Stimulated activated naive B cell treated with anti-CD40 and anti-IgM and Interleukin-4, amounts not matched to agents 10 μg/mL and 1 μg/mL and 100 μg/mL, for 72 hours (primary cell): ENCODE results near the gene FKBP3.
A peak's percentile ranks its signal among the peaks of the same experiment; 100 is the strongest.
"Not testable (repeated sequence)": the region's sequence is repeated elsewhere in the genome, so short reads cannot be mapped to it uniquely, and the experiment has no call there.

Source experiments
- ATAC-seq, 2 donors: fragments of 150-1000 bp; cut with Tn5 transposase; replicated peaks; 2 replicates each; pipeline ENCODE4 v1.10.0; 2021; ENCODE audit warnings: moderate library complexity in 1 of 2
- DNase-seq: peaks from one replicate; pipeline ENCODE4 v3.0.0; 2021
- H3K27ac Mint-ChIP-seq: one replicate; pipeline ENCODE4 v1.8.0; 2022; ENCODE audit warnings: mild to moderate bottlenecking, mixed read lengths
- H3K27me3 Mint-ChIP-seq, 2 donors: one replicate each; pipeline ENCODE4 v1.8.0; 2022; ENCODE audit warnings: mixed read lengths in 2 of 2
- H3K36me3 Mint-ChIP-seq, 2 donors: one replicate each; pipeline ENCODE4 v1.8.0; 2022; ENCODE audit warnings: mixed read lengths in 2 of 2, mild to moderate bottlenecking in 1 of 2
- H3K4me1 Mint-ChIP-seq, 2 donors: one replicate each; pipeline ENCODE4 v1.8.0; 2022; ENCODE audit warnings: mixed read lengths in 2 of 2, mild to moderate bottlenecking in 1 of 2
- H3K4me3 Mint-ChIP-seq, 2 donors: one replicate each; pipeline ENCODE4 v1.8.0; 2022; ENCODE audit warnings: mild to moderate bottlenecking in 2 of 2, mixed read lengths in 2 of 2, moderate library complexity in 1 of 2
- H3K9me3 Mint-ChIP-seq, 2 donors: one replicate each; pipeline ENCODE4 v1.8.0; 2022; ENCODE audit warnings: mixed read lengths in 2 of 2, mild to moderate bottlenecking in 1 of 2

FKBP3 gene

GRCh38 chr14:45089813-45090212 is 44.5 kb downstream of the FKBP3 start:
- no peak overlapping the region for H3K27ac Mint-ChIP-seq
- H3K4me3 Mint-ChIP-seq: no peak overlapping the region
- peaks cover 27 to 60% of the 10 kb centered on the region in 2 donors for H3K4me1 Mint-ChIP-seq
- no peaks in the 10 kb centered on the region for H3K27me3 Mint-ChIP-seq
- no peak for DNase-seq
- H3K36me3 Mint-ChIP-seq: peaks cover 7 to 17% of the 10 kb centered on the region in 2 donors
- H3K9me3 Mint-ChIP-seq: no peaks in the 10 kb centered on the region
- ATAC-seq: peak; percentile 89 to 96

GRCh38 chr14:45084946-45085346 is 49.3 kb downstream of the FKBP3 start:
- peaks cover 28 to 53% of the 10 kb centered on the region in 2 donors for H3K4me1 Mint-ChIP-seq
- DNase-seq: no peak
- no peaks in the 10 kb centered on the region for H3K27me3 Mint-ChIP-seq
- no peaks in the 10 kb centered on the region for H3K9me3 Mint-ChIP-seq
- H3K36me3 Mint-ChIP-seq: peaks cover 11 to 19% of the 10 kb centered on the region in 2 donors
- H3K4me3 Mint-ChIP-seq: peak overlapping the region; percentile 96 to 98
- ATAC-seq: no peak
- peak overlapping the region; percentile 66 for H3K27ac Mint-ChIP-seq

GRCh38 chr14:45083976-45084722 is 50.1 kb downstream of the FKBP3 start, which contains the start of gene PRPF39:
Gene PRPF39, plus strand, starts transcription at chr14:45084116. Its CDS starts 11,124 bp downstream, at chr14:45095240.
- H3K4me3 Mint-ChIP-seq: peak within 1 kb of the TSS; percentile 96 to 98
- H3K9me3 Mint-ChIP-seq: no peaks in the 10 kb centered on the region
- peak within 1 kb of the TSS; percentile 98 for H3K27ac Mint-ChIP-seq
- no peaks in the 10 kb centered on the region for H3K27me3 Mint-ChIP-seq
- H3K36me3 Mint-ChIP-seq: peaks cover 11 to 19% of the 10 kb centered on the region in 2 donors
- peaks cover 23 to 45% of the 10 kb centered on the region in 2 donors for H3K4me1 Mint-ChIP-seq
- ATAC-seq (peak; percentile 93 to 99), DNase-seq (peak; percentile 96)

- peak in 1 of 2 donors; percentile 6 for ATAC-seq
- H3K4me3 Mint-ChIP-seq: peak overlapping the region; percentile 96 to 98
- H3K27ac Mint-ChIP-seq: peak overlapping the region; percentile 70
- peaks cover 11 to 19% of the 10 kb centered on the region in 2 donors for H3K36me3 Mint-ChIP-seq
- DNase-seq: no peak
- peaks cover 23 to 41% of the 10 kb centered on the region in 2 donors for H3K4me1 Mint-ChIP-seq
- no peaks in the 10 kb centered on the region for H3K9me3 Mint-ChIP-seq
- no peaks in the 10 kb centered on the region for H3K27me3 Mint-ChIP-seq
Observed at GRCh38 chr14:45083617-45083975, 50.7 kb downstream of the FKBP3 start.

- peaks cover 16 to 32% of the 10 kb centered on the region in 2 donors for H3K4me1 Mint-ChIP-seq
- peaks cover 11 to 13% of the 10 kb centered on the region in 2 donors for H3K36me3 Mint-ChIP-seq
- DNase-seq: no peak
- ATAC-seq: no peak
- H3K4me3 Mint-ChIP-seq: no peak overlapping the region
- H3K27me3 Mint-ChIP-seq: no peaks in the 10 kb centered on the region
- no peaks in the 10 kb centered on the region for H3K9me3 Mint-ChIP-seq
- H3K27ac Mint-ChIP-seq: no peak overlapping the region
Observed at GRCh38 chr14:45082420-45082819, 51.9 kb downstream of the FKBP3 start.

- DNase-seq, H3K9me3 Mint-ChIP-seq, H3K27me3 Mint-ChIP-seq, H3K27ac Mint-ChIP-seq, H3K36me3 Mint-ChIP-seq, ATAC-seq, H3K4me3 Mint-ChIP-seq: not testable (repeated sequence)
- peaks cover 11 to 18% of the 10 kb centered on the region in 2 donors for H3K4me1 Mint-ChIP-seq
Observed at GRCh38 chr14:45081096-45081495, 53.2 kb downstream of the FKBP3 start.

GRCh38 chr14:45080416-45080968 is 53.8 kb downstream of the FKBP3 start:
- H3K27me3 Mint-ChIP-seq, H3K36me3 Mint-ChIP-seq, H3K27ac Mint-ChIP-seq, ATAC-seq, H3K9me3 Mint-ChIP-seq, H3K4me3 Mint-ChIP-seq, DNase-seq: not testable (repeated sequence)
- peaks cover 11 to 12% of the 10 kb centered on the region in 2 donors for H3K4me1 Mint-ChIP-seq

- no peaks in the 10 kb centered on the region for H3K9me3 Mint-ChIP-seq
- H3K4me3 Mint-ChIP-seq: no peak overlapping the region
- H3K36me3 Mint-ChIP-seq: peaks cover 0 to 4% of the 10 kb centered on the region in 2 donors
- H3K4me1 Mint-ChIP-seq: peaks cover 3 to 4% of the 10 kb centered on the region in 2 donors
- no peak overlapping the region for H3K27ac Mint-ChIP-seq
- DNase-seq: no peak
- no peak for ATAC-seq
- H3K27me3 Mint-ChIP-seq: no peaks in the 10 kb centered on the region
Observed at GRCh38 chr14:45078323-45078722, 56.0 kb downstream of the FKBP3 start.

- H3K27me3 Mint-ChIP-seq: no peaks in the 10 kb centered on the region
- H3K9me3 Mint-ChIP-seq: no peaks in the 10 kb centered on the region
- peaks cover 4 to 6% of the 10 kb centered on the region in 2 donors for H3K36me3 Mint-ChIP-seq
- no peak overlapping the region for H3K4me3 Mint-ChIP-seq
- H3K4me1 Mint-ChIP-seq: peaks cover 0 to 5% of the 10 kb centered on the region in 2 donors
- ATAC-seq (no peak), DNase-seq (no peak)
- no peak overlapping the region for H3K27ac Mint-ChIP-seq
Observed at GRCh38 chr14:45073231-45073879, 60.9 kb downstream of the FKBP3 start.

GRCh38 chr14:45072126-45072525 is 62.2 kb downstream of the FKBP3 start:
- H3K36me3 Mint-ChIP-seq: peaks cover 4% of the 10 kb centered on the region in 2 donors
- no peaks in the 10 kb centered on the region for H3K9me3 Mint-ChIP-seq
- no peak for DNase-seq
- H3K4me1 Mint-ChIP-seq: peaks cover 0 to 5% of the 10 kb centered on the region in 2 donors
- H3K4me3 Mint-ChIP-seq: no peak overlapping the region
- no peak for ATAC-seq
- no peak overlapping the region for H3K27ac Mint-ChIP-seq
- no peaks in the 10 kb centered on the region for H3K27me3 Mint-ChIP-seq

GRCh38 chr14:45070215-45070614 is 64.1 kb downstream of the FKBP3 start:
- Mint-ChIP-seq H3K9me3 (no peaks in the 10 kb centered on the region), H3K36me3 (peaks cover 4% of the 10 kb centered on the region in 2 donors), H3K4me3 (no peak overlapping the region), H3K4me1 (peaks cover 0 to 5% of the 10 kb centered on the region in 2 donors), H3K27me3 (no peaks in the 10 kb centered on the region), H3K27ac (no peak overlapping the region)
- no peak for DNase-seq
- no peak for ATAC-seq

- DNase-seq (no peak), ATAC-seq (no peak)
- peaks cover 9 to 15% of the 10 kb centered on the region in 2 donors for H3K36me3 Mint-ChIP-seq
- H3K27me3 Mint-ChIP-seq: no peaks in the 10 kb centered on the region
- no peaks in the 10 kb centered on the region for H3K9me3 Mint-ChIP-seq
- H3K27ac Mint-ChIP-seq: no peak overlapping the region
- H3K4me3 Mint-ChIP-seq: no peak overlapping the region
- H3K4me1 Mint-ChIP-seq: peaks cover 0 to 5% of the 10 kb centered on the region in 2 donors
Observed at GRCh38 chr14:45068396-45068795, 65.9 kb downstream of the FKBP3 start.

- ATAC-seq (no peak), DNase-seq (no peak)
- H3K27ac Mint-ChIP-seq: no peak overlapping the region
- peaks cover 9 to 19% of the 10 kb centered on the region in 2 donors for H3K36me3 Mint-ChIP-seq
- no peaks in the 10 kb centered on the region for H3K9me3 Mint-ChIP-seq
- no peak overlapping the region for H3K4me3 Mint-ChIP-seq
- no peaks in the 10 kb centered on the region for H3K27me3 Mint-ChIP-seq
- H3K4me1 Mint-ChIP-seq: no peaks in the 10 kb centered on the region
Observed at GRCh38 chr14:45066667-45067066, 67.6 kb downstream of the FKBP3 start.

GRCh38 chr14:45065956-45066355 is 68.3 kb downstream of the FKBP3 start:
- H3K4me3 Mint-ChIP-seq: no peak overlapping the region
- ATAC-seq: no peak
- H3K4me1 Mint-ChIP-seq: no peaks in the 10 kb centered on the region
- H3K27ac Mint-ChIP-seq: no peak overlapping the region
- DNase-seq: no peak
- no peaks in the 10 kb centered on the region for H3K27me3 Mint-ChIP-seq
- H3K9me3 Mint-ChIP-seq: no peaks in the 10 kb centered on the region
- H3K36me3 Mint-ChIP-seq: peaks cover 9 to 19% of the 10 kb centered on the region in 2 donors
